ENCODE results near the gene C11orf24. TPM values are rescaled to one million over a fixed set of nuclear protein-coding genes. Genes with fewer than 3 reads are reported as not detected.

The C11orf24 gene
- polyA plus RNA-seq, 1 of the 3 experiments (the other 2 are of a cell fraction) = 50.9 TPM

GRCh38 chr11:68226421-68226820 lies 45.4 kb downstream of the C11orf24 start:
- Histone ChIP-seq H3F3A (replicated peaks; ENCODE audit: insufficient read depth) (no peaks in the 10 kb centered on the region), H3K9me3 (peaks cover 3% of the 10 kb centered on the region; the same call in 1 of the 2 replicates), H3K4me1 (ENCODE audit: control insufficient read depth in 1 of 2, insufficient read depth in 2 of 2, low read depth in 1 of 2, low read length in 1 of 2) (no peaks in the 10 kb centered on the region), H3K36me3 (replicated peaks in 1 of 2; ENCODE audit: control insufficient read depth in 1 of 2, insufficient read depth in 2 of 2, low read length in 1 of 2) (no peaks in the 10 kb centered on the region), H3K4me2 (no peak overlapping the region), H3K79me2 (ENCODE audit: insufficient read depth) (no peaks in the 10 kb centered on the region), H3K27ac (ENCODE audit: low read depth in 2 of 2, low read length in 1 of 2) (no peak overlapping the region), H3K9me2 (no peaks in the 10 kb centered on the region), H4K20me1 (ENCODE audit: insufficient read depth) (no peaks in the 10 kb centered on the region), H3K4me3 (ENCODE audit: low read depth in 2 of 2, low read length in 1 of 2) (no peak overlapping the region), H3K9ac (no peak overlapping the region), H2AFZ (ENCODE audit: low read depth) (no peak overlapping the region), H3K27me3 (ENCODE audit: insufficient read depth) (no peaks in the 10 kb centered on the region; the same call in 1 of the 2 replicates)
- ChIA-PET CTCF (interaction anchor here (0.8 kb wide), 1 partner anchor 17 kb away, joined by 3 read pairs; no protein-coding TSS in a partner anchor), POLR2A (no interaction called here)
- TF ChIP-seq TAF1 (IDR thresholded peaks at IDR 0.05; ENCODE audit: borderline replicate concordance, low read depth, low read length) (no peak), GATA2 (CRISPR knock-in tag; IDR thresholded peaks at IDR 0.05) (no peak), FOXM1 (IDR thresholded peaks at IDR 0.05; ENCODE audit: low read depth) (no peak), EP300 (IDR thresholded peaks at IDR 0.05; ENCODE audit: borderline replicate concordance in 1 of 2, low read depth in 1 of 2, low read length in 1 of 2) (no peak), PBX3 (IDR thresholded peaks at IDR 0.05) (no peak), MAX (IDR thresholded peaks at IDR 0.05; ENCODE audit: low read depth) (no peak), FOSL2 (IDR thresholded peaks at IDR 0.05; ENCODE audit: borderline replicate concordance, low read depth) (no peak), JUND (IDR thresholded peaks at IDR 0.05) (no peak), GABPA (IDR thresholded peaks at IDR 0.05; ENCODE audit: low read depth) (no peak), NFIC (IDR thresholded peaks at IDR 0.05; ENCODE audit: borderline replicate concordance) (no peak), CHD2 (IDR thresholded peaks at IDR 0.05; ENCODE audit: low read length, partially characterized antibody) (no peak), RFX5 (IDR thresholded peaks at IDR 0.05; ENCODE audit: low read length) (no peak), MXI1 (IDR thresholded peaks at IDR 0.05; ENCODE audit: low read depth, low read length) (no peak), TCF12 (IDR thresholded peaks at IDR 0.05) (no peak), ZBTB33 (IDR thresholded peaks at IDR 0.05; ENCODE audit: borderline replicate concordance, low read depth) (no peak), FOXJ3 (CRISPR knock-in tag; IDR thresholded peaks at IDR 0.05) (no peak), SMC3 (IDR thresholded peaks at IDR 0.05; ENCODE audit: low read depth, low read length) (no peak), RXRA (IDR thresholded peaks at IDR 0.05; ENCODE audit: borderline replicate concordance, low read depth) (no peak), EZH2phosphoT487 (IDR thresholded peaks at IDR 0.05; ENCODE audit: borderline replicate concordance, low read depth) (no peak)
- WGBS (ENCODE audit: low lambda C conversion rate) = 79% methylated on average over 7 of the region's 9 CpGs
- no peak for DNase-seq

Measured in SK-N-SH (cell line).